Right kidney (tissue), 9 donors: ENCODE data around the gene C2CD2L.
"Not testable (repeated sequence)": the region's sequence is repeated elsewhere in the genome, so short reads cannot be mapped to it uniquely, and the experiment has no call there.

Experiments
- DNase-seq: peaks from one replicate; pipeline ENCODE4 v3.0.0-alpha.2; 2016
- long read RNA-seq, 8 donors: transcript quantifications; one replicate each; lab custom pipeline, GENCODE V29; 2026

C2CD2L gene
- long read RNA-seq, donor 1: 0 reads
- long read RNA-seq, donor 2: 0 reads
- long read RNA-seq, donor 3, partial matches to known transcripts: 0 of 1 reads
- long read RNA-seq, donor 3, other reads (novel, unspliced or antisense): 0 of 1 reads
- long read RNA-seq, donor 4: 0 reads
- long read RNA-seq, donor 5, partial matches to known transcripts: 0 of 1 reads
- long read RNA-seq, donor 5, other reads (novel, unspliced or antisense): 0 of 1 reads
- long read RNA-seq, donor 6: 0 reads
- long read RNA-seq, donor 7: 0 reads
- long read RNA-seq, donor 8: 0 reads

- peak; percentile 85 for DNase-seq
Observed at GRCh38 chr11:119106564-119107537, at the start of gene C2CD2L. Gene C2CD2L, plus strand, starts transcription at chr11:119107344. Its CDS starts 398 bp downstream, at chr11:119107742.

- DNase-seq: not testable (repeated sequence)
Observed at GRCh38 chr11:119059128-119059527, 48.0 kb upstream of the C2CD2L start.

- no peak for DNase-seq
Observed at GRCh38 chr11:119061256-119061655, 45.9 kb upstream of the C2CD2L start.

- DNase-seq: no peak
Observed at GRCh38 chr11:119062779-119063178, 44.4 kb upstream of the C2CD2L start.

GRCh38 chr11:119065369-119065768 is 41.8 kb upstream of the C2CD2L start:
- no peak for DNase-seq

GRCh38 chr11:119067371-119068222 is 39.5 kb upstream of the C2CD2L start, which contains the start of gene VPS11:
Gene VPS11, plus strand, starts transcription at chr11:119067818. Its CDS starts 6 bp downstream, at chr11:119067824.
- DNase-seq: peak; percentile 87

GRCh38 chr11:119077839-119078238 is 29.3 kb upstream of the C2CD2L start:
- no peak for DNase-seq

GRCh38 chr11:119078675-119079420 is 28.3 kb upstream of the C2CD2L start:
- DNase-seq: no peak

- no peak for DNase-seq
Observed at GRCh38 chr11:119081682-119082260, 25.4 kb upstream of the C2CD2L start.

GRCh38 chr11:119084663-119085436 is 22.3 kb upstream of the C2CD2L start, which contains the start of gene HMBS:
Gene HMBS, plus strand, starts transcription at chr11:119084881. Its CDS starts 153 bp downstream, at chr11:119085034.
- DNase-seq: peak; percentile 100

- DNase-seq: no peak
Observed at GRCh38 chr11:119085437-119085847, 21.7 kb upstream of the C2CD2L start.

- DNase-seq: no peak
Observed at GRCh38 chr11:119087123-119087522, 20.0 kb upstream of the C2CD2L start.

- no peak for DNase-seq
Observed at GRCh38 chr11:119087747-119088241, 19.4 kb upstream of the C2CD2L start.

- no peak for DNase-seq
Observed at GRCh38 chr11:119088406-119088805, 18.7 kb upstream of the C2CD2L start.

GRCh38 chr11:119089319-119089718 is 17.8 kb upstream of the C2CD2L start:
- no peak for DNase-seq

GRCh38 chr11:119091178-119091577 is 16.0 kb upstream of the C2CD2L start:
- no peak for DNase-seq

- no peak for DNase-seq
Observed at GRCh38 chr11:119091966-119092879, 14.9 kb upstream of the C2CD2L start.
